Ectodermal cell (in vitro differentiated cells): ENCODE data around the gene RTP2.

ENCODE experiments used
- H3K27ac ChIP-seq: 2 replicates; pipeline ENCODE4 v1.7.0; 2013; ENCODE audit warnings: mild to moderate bottlenecking, low read depth, low read length; ENCODE audit not compliant: insufficient read depth, poor library complexity, severe bottlenecking
- H3K27me3 ChIP-seq: 2 replicates; pipeline ENCODE4 v1.7.0; 2013; ENCODE audit warnings: mild to moderate bottlenecking, low read length; ENCODE audit not compliant: insufficient read depth, control insufficient read depth, poor library complexity, severe bottlenecking
- H3K36me3 ChIP-seq: one replicate; pipeline ENCODE4 v1.7.0; 2013; ENCODE audit warnings: low read length; ENCODE audit not compliant: control insufficient read depth, insufficient read depth
- H3K4me1 ChIP-seq: one replicate; pipeline ENCODE4 v1.7.0; 2013; ENCODE audit warnings: low read length; ENCODE audit not compliant: control insufficient read depth, insufficient read depth
- H3K4me3 ChIP-seq: 2 replicates; pipeline ENCODE4 v1.7.0; 2013; ENCODE audit warnings: low read depth, low read length, control low read depth; ENCODE audit not compliant: insufficient read depth
- H3K9me3 ChIP-seq: 2 replicates; pipeline ENCODE4 v1.7.0; 2013; ENCODE audit warnings: mild to moderate bottlenecking, low read length, moderate library complexity; ENCODE audit not compliant: control insufficient read depth
- WGBS, 2 experiments: methylation state at CpG; one replicate each; pipeline ENCODE4 v1.1.7; 2013; ENCODE audit warnings: missing lambda C conversion rate in 2 of 2; 5-methylcytosine and 5-hydroxymethylcytosine counted together

RTP2 gene

GRCh38 chr3:187744169-187745151, 42.1 kb upstream of the RTP2 start:
- WGBS, 2 experiments, result 0% methylated on average over 53 to 55 of the region's 55 CpGs

DNA sequence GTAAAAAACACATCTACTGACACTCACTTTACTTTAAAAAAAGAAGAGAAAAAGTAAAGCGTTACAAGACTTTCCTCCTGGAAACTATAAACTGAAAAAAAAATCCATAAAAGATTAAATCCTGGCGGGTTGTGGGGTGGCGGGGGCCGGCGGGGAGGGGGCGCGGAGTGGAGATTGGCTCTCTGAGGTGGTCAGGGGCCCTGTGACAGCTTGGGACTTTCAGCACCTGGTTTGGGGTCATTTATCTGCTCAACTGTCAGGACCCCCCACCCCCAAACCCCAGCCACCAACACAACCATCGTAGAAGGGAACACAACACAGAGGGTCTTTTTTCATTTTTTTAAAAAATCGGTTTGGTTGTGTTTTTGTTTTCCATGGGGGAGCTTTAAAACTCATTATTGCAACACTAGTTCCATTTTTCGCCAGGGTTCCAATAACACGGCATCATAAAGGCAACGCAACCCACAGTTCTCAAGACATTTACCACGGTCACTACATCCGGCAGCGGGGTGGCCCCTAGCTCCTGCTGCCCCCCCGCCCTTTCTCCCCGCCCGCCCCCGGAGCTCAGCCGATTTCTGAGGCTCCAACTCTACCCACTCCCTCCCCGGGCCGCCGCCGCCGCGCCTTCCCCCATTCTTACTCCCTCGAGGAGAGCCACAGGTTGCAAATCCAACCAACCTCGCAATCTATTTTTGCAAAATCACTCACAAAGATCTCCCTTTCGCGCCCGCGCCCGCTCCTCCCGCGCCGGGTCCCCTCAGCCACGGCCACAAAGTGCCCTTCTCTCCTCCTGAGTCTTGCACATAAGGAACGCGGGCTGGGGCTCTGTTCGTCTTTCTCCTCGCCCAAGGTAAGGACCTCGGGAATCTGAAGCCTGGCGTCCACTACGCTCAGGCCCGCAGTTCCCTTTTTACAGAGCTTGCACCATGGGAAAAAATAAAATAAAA, 41.1 kb upstream of the RTP2 start:
- Histone ChIP-seq H3K27ac (no peak overlapping the region), H3K4me3 (peak overlapping the region; percentile 70)
- 2% methylated on average over 39 to 41 of the region's 45 CpGs for WGBS, 2 experiments

More at GRCh38 chr3:187744169-187745151, 42.1 kb upstream of the RTP2 start:
- Histone ChIP-seq H3K9me3 (no peaks in the 10 kb centered on the region), H3K4me3 (peak overlapping the region; percentile 70), H3K27me3 (peaks cover 5% of the 10 kb centered on the region), H3K36me3 (no peaks in the 10 kb centered on the region), H3K27ac (peak overlapping the region; percentile 100), H3K4me1 (peaks cover 33% of the 10 kb centered on the region)

DNA sequence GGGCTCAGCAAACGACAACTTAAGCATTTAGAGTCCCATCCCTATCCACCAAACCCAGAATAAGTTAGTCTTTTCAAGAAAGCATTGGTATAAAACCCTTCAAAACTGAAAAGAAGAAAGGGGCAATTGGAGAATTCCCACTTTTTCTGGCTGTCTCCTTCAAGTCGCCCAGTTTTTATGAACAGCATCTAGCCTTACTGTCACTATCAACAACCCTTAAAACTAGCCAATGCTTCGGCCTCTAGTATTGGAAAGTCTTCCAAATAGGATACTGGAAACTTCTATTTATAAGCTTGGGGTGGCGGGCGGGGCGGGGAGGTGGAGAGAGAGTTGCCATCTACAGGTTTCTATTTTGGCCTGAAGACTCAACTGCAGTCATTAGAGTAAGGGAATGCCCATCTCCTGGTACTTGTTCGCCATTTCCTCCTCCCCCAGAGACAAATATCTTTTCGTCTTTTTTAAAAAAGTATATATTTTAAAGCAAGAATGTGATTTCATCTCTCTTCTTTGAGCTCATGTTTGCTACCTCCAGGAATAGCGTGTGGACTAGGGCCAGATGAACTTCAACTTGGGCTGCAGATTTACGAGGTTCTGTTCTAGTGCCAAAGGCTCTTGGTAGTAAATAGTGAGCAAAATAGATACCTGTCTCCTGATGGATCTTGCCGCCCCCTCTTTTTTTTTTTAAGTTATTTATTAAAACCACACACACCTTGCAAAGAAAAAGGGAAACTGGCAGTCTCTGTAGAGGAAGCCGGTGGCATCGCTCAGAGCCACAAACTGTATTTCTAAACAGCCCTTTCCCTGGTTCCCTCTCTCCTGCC, 40.2 kb upstream of the RTP2 start:
- 70 to 71% methylated on average over 11 to 13 of the region's 13 CpGs for WGBS, 2 experiments
- Histone ChIP-seq H3K27me3 (peaks cover 12% of the 10 kb centered on the region), H3K36me3 (no peaks in the 10 kb centered on the region), H3K4me3 (peak overlapping the region; percentile 35), H3K9me3 (no peaks in the 10 kb centered on the region), H3K4me1 (peaks cover 16% of the 10 kb centered on the region), H3K27ac (no peak overlapping the region)

More for the DNA sequence above, 41.1 kb upstream of the RTP2 start:
- no peaks in the 10 kb centered on the region for H3K9me3 ChIP-seq
- H3K4me1 ChIP-seq, result peaks cover 24% of the 10 kb centered on the region
- H3K36me3 ChIP-seq, result no peaks in the 10 kb centered on the region
- H3K27me3 ChIP-seq, result peaks cover 5% of the 10 kb centered on the region

DNA sequence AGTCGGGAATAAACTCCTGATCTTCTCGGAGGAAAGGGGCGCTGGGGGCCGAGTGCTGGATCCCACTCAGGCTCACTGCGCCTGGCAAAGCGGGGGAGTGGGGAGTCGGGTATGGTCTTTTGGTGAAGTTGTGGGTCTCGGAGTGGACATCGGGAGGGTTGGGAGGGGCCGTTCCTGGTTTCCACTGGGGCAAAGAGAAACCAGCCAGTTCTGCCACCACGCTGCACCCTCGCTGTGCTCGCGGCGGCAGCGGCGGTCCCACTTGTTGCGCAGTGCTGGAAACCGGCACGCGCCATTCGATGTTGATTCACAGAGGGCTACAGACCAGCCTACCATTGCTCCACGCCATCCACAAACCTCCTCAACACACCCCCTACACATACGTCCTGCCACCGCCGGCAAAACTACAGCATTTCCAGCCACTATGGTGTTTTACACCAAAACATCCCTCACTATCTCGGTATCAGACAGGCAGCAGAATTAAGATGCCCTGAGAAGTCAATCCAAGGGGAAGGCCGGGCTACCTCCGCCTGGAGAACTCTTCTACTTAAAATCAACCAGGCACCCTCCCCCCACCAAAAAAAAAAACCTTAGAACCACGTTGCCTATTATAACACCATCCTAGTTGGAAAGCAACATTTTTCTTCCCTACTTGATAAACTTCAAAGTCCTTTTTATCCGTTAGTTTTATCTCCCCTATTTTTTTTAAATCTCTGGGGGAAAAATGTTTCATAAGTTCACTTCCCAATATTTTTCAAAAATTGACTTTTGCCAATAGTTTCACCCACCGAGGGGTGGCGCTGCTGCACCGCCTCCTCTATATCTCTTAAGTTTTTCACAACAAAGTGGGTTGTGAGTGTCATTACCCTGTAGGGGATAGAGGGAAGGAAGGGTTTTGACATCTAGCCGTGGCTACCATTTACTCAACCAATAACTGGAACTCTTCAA, 39.3 kb upstream of the RTP2 start:
- Histone ChIP-seq H3K36me3 (no peaks in the 10 kb centered on the region), H3K4me3 (peak overlapping the region; percentile 35), H3K27me3 (peaks cover 20% of the 10 kb centered on the region), H3K27ac (no peak overlapping the region), H3K9me3 (no peaks in the 10 kb centered on the region), H3K4me1 (peaks cover 16% of the 10 kb centered on the region)
- WGBS, 2 experiments, result 1% methylated on average over 32 to 35 of the region's 35 CpGs

DNA sequence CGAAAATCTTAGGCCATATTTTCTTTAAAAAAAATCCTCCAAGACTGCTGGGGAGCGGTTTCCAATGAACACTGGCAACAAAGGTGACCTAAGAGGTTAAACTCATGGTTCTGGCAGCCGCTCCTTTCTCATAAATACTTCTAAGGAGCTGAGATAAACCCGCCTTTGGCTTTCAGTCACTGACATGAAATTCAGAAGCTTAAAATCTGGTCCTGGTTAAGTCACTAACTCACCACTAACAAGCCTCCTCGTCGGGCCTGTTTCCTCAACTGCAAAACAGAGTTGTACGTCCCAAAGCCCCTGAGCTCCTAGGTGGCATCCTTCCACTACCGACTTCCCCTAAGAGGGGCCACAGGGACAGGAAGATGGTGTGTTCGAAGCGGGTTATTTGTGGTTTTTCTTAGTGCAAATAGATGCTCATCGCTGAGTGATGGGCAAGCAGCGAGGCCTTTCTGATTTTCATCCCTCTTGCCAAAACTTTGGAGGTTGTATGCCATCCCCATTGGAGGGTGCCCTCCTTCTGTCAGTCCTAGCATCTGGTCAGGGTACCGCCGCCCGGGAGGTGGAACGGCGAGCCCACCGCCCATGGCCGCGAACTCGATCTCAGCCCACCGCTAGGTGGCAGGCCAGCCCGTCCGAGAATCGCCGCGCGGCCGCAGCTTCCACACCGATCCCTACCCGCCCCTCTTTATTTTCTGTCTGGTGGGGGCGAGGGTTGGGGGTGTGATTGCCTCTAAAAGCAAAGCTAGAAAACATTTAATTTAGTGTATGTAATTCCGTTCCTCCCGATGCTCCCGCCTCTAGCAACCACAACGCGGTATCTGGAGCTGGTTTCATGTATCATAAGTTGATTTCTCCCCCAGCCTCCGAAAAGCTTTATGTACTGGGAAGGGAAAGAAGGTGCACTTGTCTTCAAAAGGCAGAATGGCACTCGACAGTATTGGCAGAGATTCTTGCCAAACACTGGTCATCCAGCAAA, 38.4 kb upstream of the RTP2 start:
- WGBS, 2 experiments, result 10 to 12% methylated on average over 37 to 39 of the region's 39 CpGs
- H3K9me3 ChIP-seq, result no peaks in the 10 kb centered on the region
- H3K27me3 ChIP-seq, result peaks cover 20% of the 10 kb centered on the region
- no peak overlapping the region for H3K27ac ChIP-seq
- H3K36me3 ChIP-seq, result no peaks in the 10 kb centered on the region
- H3K4me3 ChIP-seq, result peak overlapping the region; percentile 56
- H3K4me1 ChIP-seq, result peaks cover 17% of the 10 kb centered on the region

DNA sequence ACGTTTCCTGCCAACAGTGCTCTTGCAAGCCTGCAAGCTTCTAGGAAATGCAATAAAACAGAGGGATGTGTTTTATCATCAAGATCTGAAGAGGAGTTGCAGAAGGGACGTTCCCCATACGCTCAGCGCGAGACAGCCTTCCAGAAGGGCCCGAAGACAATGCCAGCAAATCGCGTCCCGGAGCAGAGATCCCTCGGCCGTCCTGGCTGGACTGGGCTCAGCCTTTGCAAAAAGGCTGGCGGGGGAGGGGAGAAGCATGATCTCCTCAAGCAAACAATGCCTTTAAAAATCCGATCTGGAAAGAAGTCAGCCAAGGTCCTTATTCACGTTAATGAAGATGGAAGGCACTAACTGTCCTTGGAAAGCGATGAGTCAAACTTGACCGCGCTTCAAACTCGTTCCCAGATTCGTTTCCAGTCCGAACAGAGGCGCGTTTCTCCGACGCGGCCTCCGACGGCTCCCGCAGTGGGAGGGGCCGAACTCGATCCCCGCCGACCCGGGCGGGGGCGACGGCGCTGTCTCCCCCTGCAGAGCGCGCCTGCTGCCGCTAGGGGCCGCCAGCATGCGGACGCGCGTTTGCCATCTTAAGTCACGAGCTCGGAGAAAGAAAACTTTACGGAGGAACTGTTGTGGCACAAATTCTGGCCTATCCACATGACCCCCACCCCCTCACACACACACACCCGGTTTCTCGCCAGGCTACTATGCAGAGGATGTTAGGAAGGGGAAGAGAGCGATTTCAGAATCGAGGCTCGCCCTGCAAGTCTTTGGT, 37.4 kb upstream of the RTP2 start:
- Histone ChIP-seq H3K4me3 (peak overlapping the region; percentile 56), H3K27me3 (peaks cover 20% of the 10 kb centered on the region), H3K27ac (peak overlapping the region; percentile 85), H3K9me3 (no peaks in the 10 kb centered on the region), H3K4me1 (peaks cover 17% of the 10 kb centered on the region), H3K36me3 (no peaks in the 10 kb centered on the region)
- 2 to 3% methylated on average over 53 of the region's 53 CpGs for WGBS, 2 experiments

DNA sequence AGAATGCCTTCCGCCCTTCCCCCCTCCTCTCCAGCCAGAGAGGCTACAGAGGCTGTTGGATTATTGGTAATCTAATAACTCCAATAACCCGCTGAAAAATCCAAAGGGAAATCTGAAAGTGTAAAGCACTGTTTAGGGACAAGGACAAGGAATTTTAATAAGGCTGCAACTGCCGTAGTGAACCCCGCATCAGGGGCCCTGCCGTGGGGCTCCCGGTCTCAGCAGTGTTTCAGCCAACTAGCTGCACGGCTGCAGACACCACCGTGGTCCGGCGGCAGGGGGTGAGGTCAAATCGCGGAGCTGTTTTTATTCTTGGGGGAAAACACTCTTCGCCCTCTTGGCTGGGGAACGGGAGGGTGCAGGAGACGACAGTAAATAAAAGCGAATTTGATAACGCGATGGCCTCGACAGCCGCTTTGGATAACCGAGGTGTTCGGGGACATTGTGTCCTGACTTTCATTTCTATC, 36.8 kb upstream of the RTP2 start:
- no peaks in the 10 kb centered on the region for H3K9me3 ChIP-seq
- peaks cover 20% of the 10 kb centered on the region for H3K27me3 ChIP-seq
- peaks cover 17% of the 10 kb centered on the region for H3K4me1 ChIP-seq
- H3K4me3 ChIP-seq, result peak overlapping the region; percentile 56
- H3K27ac ChIP-seq, result peak overlapping the region; percentile 85
- no peaks in the 10 kb centered on the region for H3K36me3 ChIP-seq
- 1 to 2% methylated on average over 21 to 22 of the region's 22 CpGs for WGBS, 2 experiments
